GM12801 (cell line): ENCODE data around the gene TDRD3.

Experiments
- CTCF ChIP-seq: IDR thresholded peaks from one replicate; pipeline ENCODE4 v1.5.1; 2011; ENCODE audit warnings: control low read depth; ENCODE audit not compliant: insufficient read length; ENCODE audit errors: extremely low read depth

The TDRD3 gene

GRCh38 chr13:60384911-60385310 lies 12.1 kb upstream of the TDRD3 start:
- no peak for TF ChIP-seq CTCF

GRCh38 chr13:60386250-60386649 lies 10.8 kb upstream of the TDRD3 start:
- no peak for TF ChIP-seq CTCF

GRCh38 chr13:60392131-60392530 lies 4.9 kb upstream of the TDRD3 start:
- TF ChIP-seq CTCF, result no peak

- no peak for TF ChIP-seq CTCF
Measured at GRCh38 chr13:60395971-60396782, 843 bp upstream of the TDRD3 start.

- TF ChIP-seq CTCF, result no peak
Measured at GRCh38 chr13:60397704-60398378, 821 bp downstream of the TDRD3 start.

GRCh38 chr13:60398379-60398891 lies 1.4 kb downstream of the TDRD3 start:
- no peak for TF ChIP-seq CTCF

- no peak for TF ChIP-seq CTCF
Measured at GRCh38 chr13:60398907-60399589, 2.0 kb downstream of the TDRD3 start.
